ENCODE data around the gene CFDP1. TPM values are rescaled to one million over a fixed set of nuclear protein-coding genes. Genes with fewer than 3 reads are reported as not detected.
A peak's percentile ranks its signal among the peaks of the same experiment; 100 is the strongest.

Gene CFDP1
- total and polyA plus RNA-seq, 2 of the 13 experiments (the other 11 are each of a cell fraction or from before 2014, with no cell fraction given), result 78.6 to 153 TPM

- TF ChIP-seq CBX2 (IDR thresholded peaks at IDR 0.05; ENCODE audit: low read depth, low read length), result no peak
- no peak for TF ChIP-seq CBX2 (CRISPR knock-in tag; IDR thresholded peaks at IDR 0.05; ENCODE audit: low read depth)
- no peak for TF ChIP-seq ZNF577 (CRISPR knock-in tag; IDR thresholded peaks at IDR 0.05; ENCODE audit: borderline replicate concordance, low read depth)
- peak; percentile 90; the same call in 1 of the 2 replicates for TF ChIP-seq ZNF691 (CRISPR knock-in tag; IDR thresholded peaks at IDR 0.05; ENCODE audit: borderline replicate concordance, low read depth)
- TF ChIP-seq GTF3A (CRISPR knock-in tag; conservative IDR thresholded peaks at IDR 0.05), result no peak
- peak; percentile 87; the same call in 2 of the 3 replicates for TF ChIP-seq MXI1 (IDR thresholded peaks at IDR 0.05; ENCODE audit: borderline replicate concordance, low read depth, low read length)
- TF ChIP-seq ZBTB14 (CRISPR knock-in tag; IDR thresholded peaks at IDR 0.05), result no peak
- no peak for TF ChIP-seq SSRP1 (CRISPR knock-in tag; IDR thresholded peaks at IDR 0.05)
- TF ChIP-seq SMAD9 (CRISPR knock-in tag; IDR thresholded peaks at IDR 0.05), result peak; percentile 70; the same call in 1 of the 2 replicates
- TF ChIP-seq ZNF781 (CRISPR knock-in tag; IDR thresholded peaks at IDR 0.05; ENCODE audit: borderline replicate concordance, not compliant biosample characterization), result peak; percentile 69
- no peak for TF ChIP-seq TRIM22 (IDR thresholded peaks at IDR 0.05)
- peak in 1 of 2 experiments; percentile 79; a peak in 2 of 4 replicates for TF ChIP-seq HMGXB4 (CRISPR knock-in tag; IDR thresholded peaks at IDR 0.05; ENCODE audit: borderline replicate concordance in 1 of 2, low read depth in 1 of 2)
- no peak for TF ChIP-seq ZMAT5 (CRISPR knock-in tag; IDR thresholded peaks at IDR 0.05; ENCODE audit: borderline replicate concordance, low read depth)
- no peak; the same call in 1 of the 2 replicates for TF ChIP-seq AFF4 (CRISPR knock-in tag; IDR thresholded peaks at IDR 0.05)
- no peak for TF ChIP-seq ZNF441 (CRISPR knock-in tag; IDR thresholded peaks at IDR 0.05; ENCODE audit: borderline replicate concordance)
- peak; percentile 78 for TF ChIP-seq ZBTB21 (CRISPR knock-in tag; IDR thresholded peaks at IDR 0.05)
- 0 out of 2 replicates have a peak, but pooled peaks have one; percentile 40 for TF ChIP-seq REXO4 (CRISPR knock-in tag; IDR thresholded peaks at IDR 0.05; ENCODE audit: borderline replicate concordance)
- peak; percentile 98 for TF ChIP-seq GATAD2A (CRISPR knock-in tag; IDR thresholded peaks at IDR 0.05)
- TF ChIP-seq ZFP82 (CRISPR knock-in tag; IDR thresholded peaks at IDR 0.05; ENCODE audit: borderline replicate concordance), result peak; percentile 66; the same call in 1 of the 2 replicates
Observed at GRCh38 chr16:75305364-75306098, 127.8 kb downstream of the CFDP1 start (continued).

Measured in HepG2 (cell line).